ENCODE measurements around the gene PRCD.
"Not testable (repeated sequence)": the region's sequence is repeated elsewhere in the genome, so short reads cannot be mapped to it uniquely, and the experiment has no call there.

Gene PRCD

GRCh38 chr17:76528528-76529223 lies 11.2 kb upstream of the PRCD start:
- no peak for DNase-seq

- DNase-seq = no peak
Measured at GRCh38 chr17:76529224-76530094, 10.4 kb upstream of the PRCD start.

GRCh38 chr17:76530095-76530723 lies 9.6 kb upstream of the PRCD start:
- DNase-seq = no peak

GRCh38 chr17:76530811-76531485 lies 8.9 kb upstream of the PRCD start:
- DNase-seq = no peak

GRCh38 chr17:76531486-76532038 lies 8.3 kb upstream of the PRCD start:
- DNase-seq = no peak

GRCh38 chr17:76532072-76532651 lies 7.7 kb upstream of the PRCD start:
- no peak for DNase-seq

GRCh38 chr17:76533640-76534359 lies 6.0 kb upstream of the PRCD start:
- not testable (repeated sequence) for DNase-seq

- DNase-seq = no peak
Measured at GRCh38 chr17:76534831-76535732, 4.8 kb upstream of the PRCD start.

- no peak for DNase-seq
Measured at GRCh38 chr17:76535788-76536510, 3.9 kb upstream of the PRCD start.

GRCh38 chr17:76536511-76537287 lies 3.1 kb upstream of the PRCD start:
- DNase-seq = no peak

- no peak for DNase-seq
Measured at GRCh38 chr17:76537288-76537577, 2.6 kb upstream of the PRCD start.

GRCh38 chr17:76537578-76538280 lies 2.1 kb upstream of the PRCD start, which contains the start of gene CYGB:
Gene CYGB (minus strand): TSS chr17:76537709. CDS start chr17:76537542, 167 bp downstream.
- peak; percentile 28 for DNase-seq

- no peak for DNase-seq
Measured at GRCh38 chr17:76538281-76538931, 1.4 kb upstream of the PRCD start.

- no peak for DNase-seq
Measured at GRCh38 chr17:76538941-76539570, 788 bp upstream of the PRCD start.

- peak; percentile 96 for DNase-seq
Measured at GRCh38 chr17:76540381-76541300, 797 bp downstream of the PRCD start.

- no peak for DNase-seq
Measured at GRCh38 chr17:76541739-76542454, 2.1 kb downstream of the PRCD start.

Data from NCI-H2227 treated with DMSO at 0.1 percent for 48 hours (cell line).